Measurements from ENCODE around the gene ZNF652. TPM values are rescaled to one million over a fixed set of nuclear protein-coding genes. Genes with fewer than 3 reads are reported as not detected.

ZNF652 gene
- total and polyA plus RNA-seq, 2 experiments from 2014 or later = 36.2 to 54.5 TPM

GRCh38 chr17:49381793-49382192 lies 19.7 kb upstream of the ZNF652 start (continued):
- no peak for TF ChIP-seq CTCF (conservative IDR thresholded peaks at IDR 0.05; ENCODE audit: low read depth in 2 of 2)
- no peak for TF ChIP-seq EZH2 (IDR thresholded peaks at IDR 0.05; ENCODE audit: low read depth, unreplicated experiment)

- H3K79me2 ChIP-seq (replicated peaks; ENCODE audit: insufficient read depth) = no peaks in the 10 kb centered on the region
- TF ChIP-seq JUNB (IDR thresholded peaks at IDR 0.05; ENCODE audit: unreplicated experiment) = no peak
- no peak for TF ChIP-seq EZH2 (IDR thresholded peaks at IDR 0.05; ENCODE audit: low read depth, unreplicated experiment)
- no peak for TF ChIP-seq CTCF (conservative IDR thresholded peaks at IDR 0.05; ENCODE audit: low read depth in 2 of 2)
- no peak for TF ChIP-seq ZNF462 (CRISPR knock-in tag; IDR thresholded peaks at IDR 0.05)
- no peak for TF ChIP-seq REST (IDR thresholded peaks at IDR 0.05; ENCODE audit: unreplicated experiment)
- no peak for TF ChIP-seq STAT1 (IDR thresholded peaks at IDR 0.05; ENCODE audit: unreplicated experiment)
- TF ChIP-seq ETS1 (IDR thresholded peaks at IDR 0.05) = no peak
- no peak for TF ChIP-seq NANOG (IDR thresholded peaks at IDR 0.05; ENCODE audit: borderline replicate concordance)
- no peak for TF ChIP-seq CREB1 (CRISPR knock-in tag; IDR thresholded peaks at IDR 0.05; ENCODE audit: low read depth)
- no peak for TF ChIP-seq EZH2phosphoT487 (IDR thresholded peaks at IDR 0.05; ENCODE audit: unreplicated experiment)
These were observed 19.0 kb upstream of the ZNF652 start for GRCh38 chr17:49381033-49381432.

More at GRCh38 chr17:49381033-49381432, 19.0 kb upstream of the ZNF652 start:
- Mint-ChIP-seq H3K27me3 (ENCODE audit: insufficient read depth, low read depth, poor library complexity) (peaks cover 12% of the 10 kb centered on the region), H3K9me3 (no peaks in the 10 kb centered on the region), H3K4me3 (no peak overlapping the region), H3K36me3 (ENCODE audit: low read depth) (no peaks in the 10 kb centered on the region), H3K4me1 (peaks cover 12% of the 10 kb centered on the region), H3K27ac (no peak overlapping the region)
- Histone ChIP-seq H3F3A (replicated peaks; ENCODE audit: low read depth) (no peaks in the 10 kb centered on the region), H3K4me3 (no peak overlapping the region), H3K4me2 (no peak overlapping the region), H3K36me3 (ENCODE audit: insufficient read depth) (no peaks in the 10 kb centered on the region), H3K27me3 (ENCODE audit: insufficient read depth) (no peaks in the 10 kb centered on the region), H3K27ac (ENCODE audit: low read depth) (no peak overlapping the region), H2AFZ (no peak overlapping the region), H4K20me1 (replicated peaks; ENCODE audit: insufficient read depth) (no peaks in the 10 kb centered on the region), H3K9me2 (ENCODE audit: insufficient read depth) (no peaks in the 10 kb centered on the region), H3K4me1 (ENCODE audit: insufficient read depth) (peaks cover 13% of the 10 kb centered on the region; the same call in 1 of the 2 replicates)
- DNase-seq (ENCODE audit: low spot score) (no peak), ATAC-seq (no peak)

All from GM23338 (cell line).